ENCODE data around the gene ANKS1B. TPM values are rescaled to one million over a fixed set of nuclear protein-coding genes. Genes with fewer than 3 reads are reported as not detected.

The ANKS1B gene
- total RNA-seq, 2 donors from 2014 or later: 45.5 to 65.9 TPM

GRCh38 chr12:99966429-99966828 lies 18.3 kb downstream of the ANKS1B start:
- Histone ChIP-seq H3K4me1 (ENCODE audit: control insufficient read depth in 1 of 2, low read depth in 2 of 2) (peaks cover 0 to 14% of the 10 kb centered on the region in 2 donors), H3K36me3 (no peaks in the 10 kb centered on the region), H3K9me3 (no peaks in the 10 kb centered on the region), H3K27me3 (replicated peaks; ENCODE audit: insufficient read depth) (no peaks in the 10 kb centered on the region), H3K4me3 (no peak overlapping the region), H3K27ac (no peak overlapping the region)
- ATAC-seq (ENCODE audit: insufficient number of reproducible peaks, low FRiP score, low read depth) (no peak), DNase-seq (ENCODE audit: low spot score) (no peak)
- TF ChIP-seq CTCF (IDR thresholded peaks at IDR 0.05): no peak

GRCh38 chr12:99960311-99960710 lies 24.4 kb downstream of the ANKS1B start:
- Histone ChIP-seq H3K27ac (peak overlapping the region; percentile 1 to 25), H3K27me3 (replicated peaks; ENCODE audit: insufficient read depth) (no peaks in the 10 kb centered on the region), H3K9me3 (no peaks in the 10 kb centered on the region), H3K36me3 (no peaks in the 10 kb centered on the region), H3K4me3 (peak overlapping the region; percentile 7), H3K4me1 (ENCODE audit: control insufficient read depth in 1 of 2, low read depth in 2 of 2) (peaks cover 7 to 19% of the 10 kb centered on the region in 2 donors)
- no peak for DNase-seq (ENCODE audit: low spot score)
- ATAC-seq (ENCODE audit: insufficient number of reproducible peaks, low FRiP score, low read depth): peak; percentile 53
- TF ChIP-seq CTCF (IDR thresholded peaks at IDR 0.05): no peak

- H3K27me3 ChIP-seq (replicated peaks; ENCODE audit: insufficient read depth): no peaks in the 10 kb centered on the region
- H3K9me3 ChIP-seq: no peaks in the 10 kb centered on the region
- ATAC-seq (ENCODE audit: insufficient number of reproducible peaks, low FRiP score, low read depth) (no peak), DNase-seq (ENCODE audit: low spot score) (no peak)
- peak overlapping the region; percentile 7 for H3K4me3 ChIP-seq
- H3K36me3 ChIP-seq: no peaks in the 10 kb centered on the region
- no peak for TF ChIP-seq CTCF (IDR thresholded peaks at IDR 0.05)
- no peak overlapping the region for H3K27ac ChIP-seq
- H3K4me1 ChIP-seq (ENCODE audit: control insufficient read depth in 1 of 2, low read depth in 2 of 2): peaks cover 7 to 19% of the 10 kb centered on the region in 2 donors
Observed at GRCh38 chr12:99959549-99960170, 25.1 kb downstream of the ANKS1B start.

GRCh38 chr12:99957866-99958466 lies 26.8 kb downstream of the ANKS1B start:
- DNase-seq (ENCODE audit: low spot score): no peak
- Histone ChIP-seq H3K36me3 (no peaks in the 10 kb centered on the region), H3K27ac (no peak overlapping the region), H3K27me3 (replicated peaks; ENCODE audit: insufficient read depth) (no peaks in the 10 kb centered on the region), H3K4me1 (ENCODE audit: control insufficient read depth in 1 of 2, low read depth in 2 of 2) (peaks cover 7 to 19% of the 10 kb centered on the region in 2 donors), H3K4me3 (no peak overlapping the region), H3K9me3 (no peaks in the 10 kb centered on the region)
- no peak for TF ChIP-seq CTCF (IDR thresholded peaks at IDR 0.05)
- no peak for ATAC-seq (ENCODE audit: insufficient number of reproducible peaks, low FRiP score, low read depth)

GRCh38 chr12:99954724-99955123 lies 30.0 kb downstream of the ANKS1B start:
- TF ChIP-seq CTCF (IDR thresholded peaks at IDR 0.05): no peak
- Histone ChIP-seq H3K4me1 (ENCODE audit: control insufficient read depth in 1 of 2, low read depth in 2 of 2) (peaks cover 3 to 6% of the 10 kb centered on the region in 2 donors), H3K27me3 (replicated peaks; ENCODE audit: insufficient read depth) (no peaks in the 10 kb centered on the region), H3K4me3 (no peak overlapping the region), H3K9me3 (no peaks in the 10 kb centered on the region), H3K27ac (no peak overlapping the region), H3K36me3 (no peaks in the 10 kb centered on the region)
- no peak for DNase-seq (ENCODE audit: low spot score)
- no peak for ATAC-seq (ENCODE audit: insufficient number of reproducible peaks, low FRiP score, low read depth)
